Measurements from ENCODE around the gene FLT3LG.

FLT3LG gene

GRCh38 chr19:49497789-49498103 is 23.7 kb downstream of the FLT3LG start:
- no peak for TF ChIP-seq SIN3A (IDR thresholded peaks at IDR 0.05; ENCODE audit: borderline replicate concordance, insufficient read depth, low read length)
- no peak for TF ChIP-seq TAF1 (IDR thresholded peaks at IDR 0.05; ENCODE audit: borderline replicate concordance, insufficient read depth, low read length)
- TF ChIP-seq POLR2AphosphoS5 (IDR thresholded peaks at IDR 0.05; ENCODE audit: low read depth, low read length): no peak
- TF ChIP-seq, protein P1, sequence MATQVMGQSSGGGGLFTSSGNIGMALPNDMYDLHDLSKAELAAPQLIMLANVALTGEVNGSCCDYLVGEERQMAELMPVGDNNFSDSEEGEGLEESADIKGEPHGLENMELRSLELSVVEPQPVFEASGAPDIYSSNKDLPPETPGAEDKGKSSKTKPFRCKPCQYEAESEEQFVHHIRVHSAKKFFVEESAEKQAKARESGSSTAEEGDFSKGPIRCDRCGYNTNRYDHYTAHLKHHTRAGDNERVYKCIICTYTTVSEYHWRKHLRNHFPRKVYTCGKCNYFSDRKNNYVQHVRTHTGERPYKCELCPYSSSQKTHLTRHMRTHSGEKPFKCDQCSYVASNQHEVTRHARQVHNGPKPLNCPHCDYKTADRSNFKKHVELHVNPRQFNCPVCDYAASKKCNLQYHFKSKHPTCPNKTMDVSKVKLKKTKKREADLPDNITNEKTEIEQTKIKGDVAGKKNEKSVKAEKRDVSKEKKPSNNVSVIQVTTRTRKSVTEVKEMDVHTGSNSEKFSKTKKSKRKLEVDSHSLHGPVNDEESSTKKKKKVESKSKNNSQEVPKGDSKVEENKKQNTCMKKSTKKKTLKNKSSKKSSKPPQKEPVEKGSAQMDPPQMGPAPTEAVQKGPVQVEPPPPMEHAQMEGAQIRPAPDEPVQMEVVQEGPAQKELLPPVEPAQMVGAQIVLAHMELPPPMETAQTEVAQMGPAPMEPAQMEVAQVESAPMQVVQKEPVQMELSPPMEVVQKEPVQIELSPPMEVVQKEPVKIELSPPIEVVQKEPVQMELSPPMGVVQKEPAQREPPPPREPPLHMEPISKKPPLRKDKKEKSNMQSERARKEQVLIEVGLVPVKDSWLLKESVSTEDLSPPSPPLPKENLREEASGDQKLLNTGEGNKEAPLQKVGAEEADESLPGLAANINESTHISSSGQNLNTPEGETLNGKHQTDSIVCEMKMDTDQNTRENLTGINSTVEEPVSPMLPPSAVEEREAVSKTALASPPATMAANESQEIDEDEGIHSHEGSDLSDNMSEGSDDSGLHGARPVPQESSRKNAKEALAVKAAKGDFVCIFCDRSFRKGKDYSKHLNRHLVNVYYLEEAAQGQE (IDR thresholded peaks at IDR 0.05; ENCODE audit: insufficient read depth in 1 of 2, low read depth in 2 of 2, low read length in 2 of 2): no peak
- TF ChIP-seq FOXP2 (optimal IDR thresholded peaks at IDR 0.05; ENCODE audit: borderline replicate concordance, extremely low read depth, extremely low read length, insufficient read depth): no peak

DNA sequence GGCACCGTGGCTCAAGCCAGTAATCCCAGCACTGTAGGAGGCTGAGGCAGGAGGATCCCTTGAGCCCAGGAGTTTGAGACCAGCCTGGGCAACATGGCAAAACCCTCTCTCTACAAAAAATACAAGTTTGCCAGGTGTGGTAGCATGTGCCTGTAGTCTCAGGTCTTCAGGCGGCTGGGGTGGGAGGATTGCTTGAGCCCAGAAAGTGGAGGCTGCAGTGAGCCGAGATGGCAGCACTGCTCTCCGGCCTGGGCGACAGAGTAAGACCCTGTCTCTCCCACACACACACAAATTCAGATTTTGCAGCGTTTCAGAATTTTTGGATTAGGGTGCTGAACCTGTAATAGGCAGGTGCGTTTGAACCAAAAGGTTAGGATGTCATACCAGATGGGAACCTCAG is 24.5 kb downstream of the FLT3LG start:
- TF ChIP-seq POLR2AphosphoS5 (IDR thresholded peaks at IDR 0.05; ENCODE audit: low read depth, low read length) (no peak; the same call in 1 of the 2 replicates), FOXP2 (optimal IDR thresholded peaks at IDR 0.05; ENCODE audit: borderline replicate concordance, extremely low read depth, extremely low read length, insufficient read depth) (no peak)

DNA sequence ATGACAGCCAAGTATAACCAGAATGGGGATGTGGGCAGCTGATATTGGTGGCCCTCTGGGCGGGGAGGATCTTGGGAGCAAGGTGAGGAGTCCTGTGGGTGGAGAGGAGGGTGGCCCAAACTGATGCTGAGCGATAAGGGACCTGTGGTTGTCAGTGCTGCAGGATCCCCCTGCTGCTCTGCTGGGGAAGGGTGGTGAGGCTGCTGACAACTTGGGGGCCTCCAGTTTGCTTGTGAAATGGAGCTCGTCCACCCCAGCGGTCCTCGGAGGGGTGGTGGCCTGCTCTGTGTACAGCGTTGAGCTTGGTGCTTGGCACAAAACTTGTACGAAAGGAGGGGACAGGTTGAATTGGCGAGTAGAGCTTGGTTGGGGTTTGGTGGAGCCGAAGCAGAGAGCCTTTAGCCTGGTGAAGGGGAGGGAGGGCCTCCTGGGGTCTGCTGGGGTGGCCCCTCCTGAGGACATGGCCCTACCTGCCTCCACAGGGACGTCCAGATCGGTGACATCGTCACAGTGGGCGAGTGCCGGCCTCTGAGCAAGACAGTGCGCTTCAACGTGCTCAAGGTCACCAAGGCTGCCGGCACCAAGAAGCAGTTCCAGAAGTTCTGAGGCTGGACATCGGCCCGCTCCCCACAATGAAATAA is 25.1 kb downstream of the FLT3LG start:
- no peak; the same call in 1 of the 2 replicates for TF ChIP-seq TAF1 (IDR thresholded peaks at IDR 0.05; ENCODE audit: borderline replicate concordance, insufficient read depth, low read length)
- TF ChIP-seq SIN3A (IDR thresholded peaks at IDR 0.05; ENCODE audit: borderline replicate concordance, insufficient read depth, low read length): no peak
- no peak; the same call in none of the 2 replicates for TF ChIP-seq POLR2AphosphoS5 (IDR thresholded peaks at IDR 0.05; ENCODE audit: low read depth, low read length)
- TF ChIP-seq, protein P1 (IDR thresholded peaks at IDR 0.05; ENCODE audit: insufficient read depth in 1 of 2, low read depth in 2 of 2, low read length in 2 of 2): no peak
- TF ChIP-seq FOXP2 (optimal IDR thresholded peaks at IDR 0.05; ENCODE audit: borderline replicate concordance, extremely low read depth, extremely low read length, insufficient read depth): no peak

DNA sequence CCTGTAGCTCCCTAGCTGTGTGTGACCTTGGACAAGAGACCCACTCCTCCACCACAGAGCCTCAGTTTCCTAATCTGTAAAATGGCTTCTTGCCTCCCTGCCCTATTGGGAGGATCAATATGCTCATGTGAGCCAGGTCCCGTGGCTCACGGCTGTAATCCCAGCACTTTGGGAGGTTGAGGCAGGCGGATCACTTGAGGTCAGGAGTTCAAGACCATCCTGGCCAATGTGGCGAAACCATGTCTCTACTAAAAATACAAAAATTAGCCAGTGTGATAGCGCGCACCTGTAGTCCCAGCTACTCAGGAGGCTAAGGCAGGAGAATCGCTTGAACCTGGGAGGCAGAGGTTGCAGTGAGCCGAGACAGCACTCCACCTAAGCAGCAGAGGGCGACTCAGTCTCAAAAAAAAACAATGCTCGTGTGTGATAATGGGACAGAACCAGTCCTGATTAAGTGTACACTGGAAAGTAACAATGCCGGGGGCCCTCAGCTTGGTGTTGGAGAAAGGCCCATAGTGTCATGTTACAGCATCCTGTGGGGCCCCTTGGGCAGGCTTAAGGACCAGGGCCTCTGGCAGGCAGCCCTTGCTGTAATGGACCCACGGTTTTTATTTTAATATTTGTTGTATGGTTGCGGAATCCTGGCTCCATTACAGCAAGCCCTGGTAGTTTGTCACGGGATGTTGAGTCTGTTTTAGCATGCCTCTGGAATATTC is 29.0 kb downstream of the FLT3LG start:
- TF ChIP-seq SIN3A (IDR thresholded peaks at IDR 0.05; ENCODE audit: borderline replicate concordance, insufficient read depth, low read length) (no peak), FOXP2 (optimal IDR thresholded peaks at IDR 0.05; ENCODE audit: borderline replicate concordance, extremely low read depth, extremely low read length, insufficient read depth) (no peak), TAF1 (IDR thresholded peaks at IDR 0.05; ENCODE audit: borderline replicate concordance, insufficient read depth, low read length) (no peak), POLR2AphosphoS5 (IDR thresholded peaks at IDR 0.05; ENCODE audit: low read depth, low read length) (no peak)
- TF ChIP-seq, protein P1 (IDR thresholded peaks at IDR 0.05; ENCODE audit: insufficient read depth in 1 of 2, low read depth in 2 of 2, low read length in 2 of 2): no peak

- no peak for TF ChIP-seq SIN3A (IDR thresholded peaks at IDR 0.05; ENCODE audit: borderline replicate concordance, insufficient read depth, low read length)
- no peak for TF ChIP-seq TAF1 (IDR thresholded peaks at IDR 0.05; ENCODE audit: borderline replicate concordance, insufficient read depth, low read length)
- TF ChIP-seq, protein P1 (IDR thresholded peaks at IDR 0.05; ENCODE audit: insufficient read depth in 1 of 2, low read depth in 2 of 2, low read length in 2 of 2): no peak
- no peak for TF ChIP-seq POLR2AphosphoS5 (IDR thresholded peaks at IDR 0.05; ENCODE audit: low read depth, low read length)
- TF ChIP-seq FOXP2 (optimal IDR thresholded peaks at IDR 0.05; ENCODE audit: borderline replicate concordance, extremely low read depth, extremely low read length, insufficient read depth): no peak
Observed at GRCh38 chr19:49503582-49503962, 29.6 kb downstream of the FLT3LG start.
